DND-41 (cell line): ENCODE results near the gene PPP1R14B.

Experiments used
- EZH2 ChIP-seq: IDR thresholded peaks from 3 replicates; pipeline ENCODE4 v1.6.1; 2012; ENCODE audit warnings: borderline replicate concordance, low read depth, mild to moderate bottlenecking, moderate library complexity, low read length, inconsistent platforms; ENCODE audit not compliant: severe bottlenecking
- TF ChIP-seq, protein P1 (sequence below): IDR thresholded peaks from 2 replicates; pipeline ENCODE4 v1.5.1; 2012; ENCODE audit warnings: borderline replicate concordance, low read length, moderate library complexity, mild to moderate bottlenecking; ENCODE audit not compliant: poor library complexity, severe bottlenecking; ENCODE audit errors: extremely low read depth

DNA sequence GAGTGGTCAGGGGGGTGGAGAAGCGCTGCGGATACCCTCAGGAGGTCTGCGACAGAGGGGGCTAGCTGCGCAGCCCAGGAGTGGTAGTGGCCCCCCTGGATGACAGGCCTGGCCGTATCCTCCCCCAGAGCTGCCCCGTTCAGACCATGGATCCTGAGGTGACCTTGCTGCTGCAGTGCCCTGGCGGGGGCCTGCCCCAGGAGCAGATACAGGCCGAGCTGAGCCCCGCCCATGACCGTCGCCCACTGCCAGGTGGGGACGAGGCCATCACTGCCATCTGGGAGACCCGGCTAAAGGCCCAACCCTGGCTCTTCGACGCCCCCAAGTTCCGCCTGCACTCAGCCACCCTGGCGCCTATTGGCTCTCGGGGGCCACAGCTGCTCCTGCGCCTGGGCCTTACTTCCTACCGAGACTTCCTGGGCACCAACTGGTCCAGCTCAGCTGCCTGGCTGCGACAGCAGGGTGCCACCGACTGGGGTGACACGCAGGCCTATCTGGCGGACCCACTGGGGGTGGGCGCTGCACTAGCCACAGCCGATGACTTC lies 20.2 kb downstream of the PPP1R14B start:
- TF ChIP-seq, protein P1, sequence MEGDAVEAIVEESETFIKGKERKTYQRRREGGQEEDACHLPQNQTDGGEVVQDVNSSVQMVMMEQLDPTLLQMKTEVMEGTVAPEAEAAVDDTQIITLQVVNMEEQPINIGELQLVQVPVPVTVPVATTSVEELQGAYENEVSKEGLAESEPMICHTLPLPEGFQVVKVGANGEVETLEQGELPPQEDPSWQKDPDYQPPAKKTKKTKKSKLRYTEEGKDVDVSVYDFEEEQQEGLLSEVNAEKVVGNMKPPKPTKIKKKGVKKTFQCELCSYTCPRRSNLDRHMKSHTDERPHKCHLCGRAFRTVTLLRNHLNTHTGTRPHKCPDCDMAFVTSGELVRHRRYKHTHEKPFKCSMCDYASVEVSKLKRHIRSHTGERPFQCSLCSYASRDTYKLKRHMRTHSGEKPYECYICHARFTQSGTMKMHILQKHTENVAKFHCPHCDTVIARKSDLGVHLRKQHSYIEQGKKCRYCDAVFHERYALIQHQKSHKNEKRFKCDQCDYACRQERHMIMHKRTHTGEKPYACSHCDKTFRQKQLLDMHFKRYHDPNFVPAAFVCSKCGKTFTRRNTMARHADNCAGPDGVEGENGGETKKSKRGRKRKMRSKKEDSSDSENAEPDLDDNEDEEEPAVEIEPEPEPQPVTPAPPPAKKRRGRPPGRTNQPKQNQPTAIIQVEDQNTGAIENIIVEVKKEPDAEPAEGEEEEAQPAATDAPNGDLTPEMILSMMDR: no peak
- no peak for TF ChIP-seq EZH2
